Endothelial cell of umbilical vein (primary cell): Measurements from ENCODE around the gene SCYL1. TPM values are rescaled to one million over a fixed set of nuclear protein-coding genes. Genes with fewer than 3 reads are reported as not detected.

Experiments used
- BruUV-seq: library from RNA; stranded (reverse); fragments of 400-500 nt; replicated peaks from 2 replicates; lab custom pipeline; 2021; lab: Mats Ljungman, UMichigan
- CTCF ChIA-PET: fragments of 300-600, 350-600 bp; sonication (Branson Sonifier 250); formaldehyde crosslinking; loops from one replicate; lab custom pipeline; 2021; ENCODE audit warnings: antibody characterized with exemption, inconsistent platforms; lab: Charles Lee
- POLR2A ChIA-PET: fragments of 300-600, 350-600 bp; sonication (Branson Sonifier 250); formaldehyde crosslinking; loops from one replicate; lab custom pipeline; 2021; ENCODE audit warnings: antibody characterized with exemption, inconsistent platforms; lab: Charles Lee
- DNase-seq: peaks from one replicate; pipeline ENCODE4 v3.0.0-alpha.2; 2011; ENCODE audit warnings: low read depth, low spot score
- FAIRE-seq: peaks from 2 replicates; lab custom pipeline; 2011; peaks lifted over from hg19 to GRCh38; lab: Jason Lieb, UNC
- H2AFZ ChIP-seq: 2 replicates; pipeline ENCODE4 v1.6.0; 2012; ENCODE audit warnings: low read depth, low read length, control low read depth, inconsistent platforms
- H3K27ac ChIP-seq: 2 replicates; pipeline ENCODE4 v1.5.1; 2011; ENCODE audit warnings: low read depth, mild to moderate bottlenecking, control low read depth, low read length, moderate library complexity; ENCODE audit not compliant: insufficient read depth
- H3K27me3 ChIP-seq, 2 experiments: 2 replicates each; pipeline versions ENCODE4 v1.6.0 to v1.6.1; 2011; ENCODE audit warnings: low read length in 2 of 2, mixed read lengths in 1 of 2; ENCODE audit not compliant: control insufficient read depth in 2 of 2, insufficient read depth in 2 of 2
- H3K36me3 ChIP-seq, 2 experiments: 2 replicates in 1 of 2; 3 replicates in 1 of 2; pipeline ENCODE4 v1.5.1; 2011; ENCODE audit warnings: low read length in 2 of 2, mild to moderate bottlenecking in 1 of 2, moderate library complexity in 1 of 2; ENCODE audit not compliant: control insufficient read depth in 2 of 2, insufficient read depth in 2 of 2; ENCODE audit errors: extremely low read depth in 1 of 2
- H3K4me1 ChIP-seq: 3 replicates; pipeline ENCODE4 v1.5.1; 2011; ENCODE audit warnings: mild to moderate bottlenecking, low read length; ENCODE audit not compliant: control insufficient read depth, insufficient read depth; ENCODE audit errors: extremely low read depth
- H3K4me2 ChIP-seq: 2 replicates; pipeline ENCODE4 v1.6.1; 2011; ENCODE audit warnings: low read length, control low read depth, mixed read lengths; ENCODE audit not compliant: insufficient read depth
- H3K4me3 ChIP-seq, 3 experiments: fragments of 200-600 bp in 1 of 3; sonication (generic), shearing (Covaris generic) in 1 of 3; replicated peaks in 1 of 3; 2 replicates each; pipeline ENCODE4 v1.5.1; 2011 to 2016; ENCODE audit warnings: control low read depth in 3 of 3, low read length in 3 of 3, mild to moderate bottlenecking in 2 of 3, inconsistent platforms in 1 of 3, low read depth in 1 of 3, moderate library complexity in 1 of 3; ENCODE audit not compliant: insufficient read depth in 1 of 3
- H3K79me2 ChIP-seq: 2 replicates; pipeline ENCODE4 v1.6.0; 2012; ENCODE audit warnings: low read length, inconsistent platforms; ENCODE audit not compliant: control insufficient read depth, insufficient read depth
- H3K9ac ChIP-seq: replicated peaks from 2 replicates; pipeline ENCODE3; 2011; ENCODE audit warnings: low read length, control low read depth; ENCODE audit not compliant: insufficient read depth; ENCODE audit errors: extremely low read depth
- H3K9me1 ChIP-seq: replicated peaks from 3 replicates; pipeline ENCODE4 v1.6.0; 2011; ENCODE audit warnings: mild to moderate bottlenecking, low read length; ENCODE audit not compliant: control insufficient read depth, insufficient read depth; ENCODE audit errors: extremely low read depth
- H3K9me3 ChIP-seq: replicated peaks from 2 replicates; pipeline ENCODE4 v1.5.1; 2012; ENCODE audit warnings: low read length, inconsistent platforms; ENCODE audit not compliant: control insufficient read depth, insufficient read depth
- H4K20me1 ChIP-seq: replicated peaks from 2 replicates; pipeline ENCODE3; 2011; ENCODE audit warnings: mild to moderate bottlenecking, low read length; ENCODE audit not compliant: control insufficient read depth, insufficient read depth; ENCODE audit errors: extremely low read depth
- EZH2 ChIP-seq: IDR thresholded peaks from 2 replicates; pipeline ENCODE4 v1.6.1; 2012; ENCODE audit warnings: borderline replicate concordance, low read depth, mild to moderate bottlenecking, moderate library complexity, low read length, inconsistent platforms; ENCODE audit not compliant: severe bottlenecking
- FOS ChIP-seq: IDR thresholded peaks from 2 replicates; pipeline ENCODE4 v1.6.1; 2011; ENCODE audit warnings: mild to moderate bottlenecking, low read length, moderate library complexity, borderline replicate concordance; ENCODE audit not compliant: insufficient read depth
- GATA2 ChIP-seq: IDR thresholded peaks from 2 replicates; pipeline ENCODE4 v1.7.0; 2011; ENCODE audit warnings: low read depth, mild to moderate bottlenecking, moderate library complexity, mixed read lengths, low read length; ENCODE audit not compliant: insufficient read length, insufficient read depth
- JUN ChIP-seq: IDR thresholded peaks from 2 replicates; pipeline ENCODE4 v1.6.1; 2011; ENCODE audit warnings: borderline replicate concordance, low read depth; ENCODE audit not compliant: insufficient read length, insufficient read depth
- MYC ChIP-seq: IDR thresholded peaks from one replicate; pipeline ENCODE4 v1.6.1; 2011; ENCODE audit warnings: mild to moderate bottlenecking, low read depth, low read length
- POLR2A ChIP-seq: IDR thresholded peaks from 2 replicates; pipeline ENCODE4 v1.6.1; 2012; ENCODE audit warnings: low read depth, mild to moderate bottlenecking, control low read depth, low read length
- POLR2AphosphoS5 ChIP-seq: IDR thresholded peaks from 2 replicates; pipeline ENCODE4 v1.6.1; 2012; ENCODE audit warnings: low read depth, mild to moderate bottlenecking, control low read depth, low read length, moderate library complexity; ENCODE audit not compliant: insufficient read depth
- dilution Hi-C: fragments of 300-500 bp; cut with MboI; formaldehyde crosslinking; loops from one replicate; pipeline ENCODE4 v1.15.0; 2019; ENCODE audit warnings: low sequenced_read_pairs; ENCODE audit not compliant: extremely low pct_ligation_motif_present
- intact Hi-C: fragments of 100-400 bp; cut with micrococcal nuclease; formaldehyde crosslinking; loops from one replicate; pipeline ENCODE4 v1.10.0; 2022
- polyA plus RNA-seq, 4 experiments: library from polyadenylated mRNA; depleted of rRNA in 3 of 4; stranded (reverse) in 3 of 4; unstranded in 1 of 4; fragments of >200 nt; gene quantifications; 2 replicates each; pipeline versions ENCODE4 v1.2.1 to v1.2.3, GENCODE V29; 2011 to 2012; ENCODE audit warnings: missing spikeins in 1 of 4
- total RNA-seq: library from RNA; stranded (reverse); gene quantifications from 2 replicates; pipeline ENCODE4 v1.2.3, GENCODE V29; 2021
- TF ChIP-seq, protein P1 (sequence below): IDR thresholded peaks from 2 replicates; pipeline ENCODE4 v1.6.1; 2011; ENCODE audit not compliant: insufficient read depth, insufficient read length
- TF ChIP-seq, protein P2 (sequence below), 2 donors: IDR thresholded peaks; 1 replicate in 1 of 2; 2 replicates in 1 of 2; pipeline ENCODE4 v1.5.1; 2011; ENCODE audit warnings: low read length in 2 of 2, mild to moderate bottlenecking in 2 of 2, moderate library complexity in 2 of 2, control low read depth in 1 of 2, inconsistent platforms in 1 of 2, low read depth in 1 of 2; ENCODE audit not compliant: insufficient read depth in 1 of 2; ENCODE audit errors: extremely low read depth in 1 of 2

SCYL1 gene
- total and polyA plus RNA-seq, 2 donors (not counting 3 experiments of a cell fraction or from before 2014, with no cell fraction given), result 88.2 to 126 TPM

DNA sequence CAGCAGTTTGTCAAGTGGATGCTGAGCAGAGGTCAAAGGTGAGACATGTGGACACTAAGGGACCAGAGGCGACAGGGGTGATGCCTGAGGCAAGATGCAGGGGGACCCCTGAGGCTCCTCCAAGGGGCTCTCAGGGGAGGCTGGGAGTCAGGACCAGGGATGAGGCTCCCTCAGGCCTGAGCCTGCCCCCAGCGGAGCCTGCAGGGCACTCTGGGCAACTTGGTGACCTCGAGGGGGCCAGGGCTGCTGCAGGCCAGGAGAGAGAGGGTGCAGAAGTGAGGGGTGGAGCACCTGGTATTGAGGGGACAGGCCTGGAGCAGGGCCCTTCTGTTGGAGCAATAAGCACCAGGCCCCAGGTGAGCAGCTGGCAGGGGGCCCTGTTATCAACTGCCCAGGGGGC is 57.0 kb downstream of the SCYL1 start:
- Histone ChIP-seq H3K4me2 (no peak overlapping the region), H3K9ac (no peak overlapping the region), H3K4me1 (peaks cover 7% of the 10 kb centered on the region), H4K20me1 (no peaks in the 10 kb centered on the region), H3K9me1 (no peaks in the 10 kb centered on the region), H2AFZ (no peak overlapping the region), H3K4me3 (no peak overlapping the region), H3K27me3 (no peaks in the 10 kb centered on the region), H3K79me2 (no peaks in the 10 kb centered on the region), H3K36me3 (no peaks in the 10 kb centered on the region), H3K9me3 (no peaks in the 10 kb centered on the region), H3K27ac (no peak overlapping the region)
- intact Hi-C loops (no loop called here), dilution Hi-C loops (no loop called here)
- TF ChIP-seq POLR2A (no peak), FOS (no peak), MYC (no peak), GATA2 (no peak), POLR2AphosphoS5 (no peak), EZH2 (no peak), JUN (no peak)
- TF ChIP-seq, protein P1, sequence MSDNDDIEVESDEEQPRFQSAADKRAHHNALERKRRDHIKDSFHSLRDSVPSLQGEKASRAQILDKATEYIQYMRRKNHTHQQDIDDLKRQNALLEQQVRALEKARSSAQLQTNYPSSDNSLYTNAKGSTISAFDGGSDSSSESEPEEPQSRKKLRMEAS, result no peak
- TF ChIP-seq, protein P2, sequence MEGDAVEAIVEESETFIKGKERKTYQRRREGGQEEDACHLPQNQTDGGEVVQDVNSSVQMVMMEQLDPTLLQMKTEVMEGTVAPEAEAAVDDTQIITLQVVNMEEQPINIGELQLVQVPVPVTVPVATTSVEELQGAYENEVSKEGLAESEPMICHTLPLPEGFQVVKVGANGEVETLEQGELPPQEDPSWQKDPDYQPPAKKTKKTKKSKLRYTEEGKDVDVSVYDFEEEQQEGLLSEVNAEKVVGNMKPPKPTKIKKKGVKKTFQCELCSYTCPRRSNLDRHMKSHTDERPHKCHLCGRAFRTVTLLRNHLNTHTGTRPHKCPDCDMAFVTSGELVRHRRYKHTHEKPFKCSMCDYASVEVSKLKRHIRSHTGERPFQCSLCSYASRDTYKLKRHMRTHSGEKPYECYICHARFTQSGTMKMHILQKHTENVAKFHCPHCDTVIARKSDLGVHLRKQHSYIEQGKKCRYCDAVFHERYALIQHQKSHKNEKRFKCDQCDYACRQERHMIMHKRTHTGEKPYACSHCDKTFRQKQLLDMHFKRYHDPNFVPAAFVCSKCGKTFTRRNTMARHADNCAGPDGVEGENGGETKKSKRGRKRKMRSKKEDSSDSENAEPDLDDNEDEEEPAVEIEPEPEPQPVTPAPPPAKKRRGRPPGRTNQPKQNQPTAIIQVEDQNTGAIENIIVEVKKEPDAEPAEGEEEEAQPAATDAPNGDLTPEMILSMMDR (IDR thresholded peaks at IDR 0.05; ENCODE audit: extremely low read depth in 1 of 2, insufficient read depth in 1 of 2, low read depth in 1 of 2, low read length in 2 of 2), result no peak
- ChIA-PET CTCF (no interaction called here), POLR2A (no interaction called here)
- BruUV-seq, result no TSS peak
- FAIRE-seq, result no peak
- DNase-seq, result no peak
